ENCODE results near the gene PPEF1. TPM values are rescaled to one million over a fixed set of nuclear protein-coding genes. Genes with fewer than 3 reads are reported as not detected.

PPEF1 gene
- total and polyA plus RNA-seq, 2 donors (not counting 1 experiment from before 2014, with no cell fraction given), result under 0.01 TPM; not detected in 1

DNA sequence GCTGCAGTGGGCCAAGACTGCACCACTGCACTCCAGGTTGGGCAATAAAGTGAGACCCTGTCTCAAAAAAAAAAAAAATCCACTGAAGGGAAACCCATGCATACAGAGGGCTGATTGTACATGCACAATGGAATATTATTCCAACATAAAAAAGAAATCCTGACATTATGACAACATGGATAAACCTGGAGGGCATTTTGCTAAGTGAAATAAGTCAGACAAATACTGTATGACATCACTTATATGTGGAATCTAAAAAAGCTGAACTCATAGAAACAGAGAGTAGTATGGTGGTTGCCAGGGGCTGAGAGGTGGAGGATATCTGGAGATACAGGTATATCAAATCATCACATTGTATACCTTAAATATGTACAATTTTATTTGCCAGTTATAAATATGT is 102.2 kb downstream of the PPEF1 start:
- Histone ChIP-seq H3K4me2 (ENCODE audit: extremely low read depth, insufficient read depth, low read length) (no peak overlapping the region), H3K27me3 (ENCODE audit: control insufficient read depth, insufficient read depth, low read length) (no peaks in the 10 kb centered on the region), H3K9me3 (ENCODE audit: control insufficient read depth, insufficient read depth, low read depth, low read length) (no peaks in the 10 kb centered on the region), H3K4me3 (replicated peaks in 1 of 4; ENCODE audit: control extremely low read depth in 1 of 4, insufficient read depth in 1 of 4, low read depth in 3 of 4, low read length in 4 of 4) (no peak overlapping the region), H3K36me3 (ENCODE audit: control insufficient read depth, insufficient read depth, low read length) (no peaks in the 10 kb centered on the region), H2AFZ (ENCODE audit: low read length) (no peak overlapping the region), H3K27ac (ENCODE audit: insufficient read depth, low read length) (no peak overlapping the region), H3K4me1 (ENCODE audit: control insufficient read depth, extremely low read depth, insufficient read depth, low read length) (no peaks in the 10 kb centered on the region), H3K79me2 (ENCODE audit: control insufficient read depth, insufficient read depth, low read length) (no peaks in the 10 kb centered on the region), H3K9ac (ENCODE audit: insufficient read depth, low read length) (no peak overlapping the region), H4K20me1 (ENCODE audit: control insufficient read depth, extremely low read depth, insufficient read depth, low read length) (no peaks in the 10 kb centered on the region)
- TF ChIP-seq CTCF (conservative IDR thresholded peaks at IDR 0.05 in 1 of 2, IDR thresholded peaks at IDR 0.05 in 1 of 2; ENCODE audit: low read depth in 1 of 2, low read length in 2 of 2), result no peak
- no peak for TF ChIP-seq EZH2 (IDR thresholded peaks at IDR 0.05; ENCODE audit: low read length, missing control alignments)
- no peak for DNase-seq (ENCODE audit: low read depth in 2 of 2)

GRCh38 chrX:18810416-18810815 is 103.0 kb downstream of the PPEF1 start:
- H4K20me1 ChIP-seq (ENCODE audit: control insufficient read depth, extremely low read depth, insufficient read depth, low read length), result no peaks in the 10 kb centered on the region
- H3K36me3 ChIP-seq (ENCODE audit: control insufficient read depth, insufficient read depth, low read length), result no peaks in the 10 kb centered on the region
- H2AFZ ChIP-seq (ENCODE audit: low read length), result no peak overlapping the region
- no peaks in the 10 kb centered on the region for H3K9me3 ChIP-seq (ENCODE audit: control insufficient read depth, insufficient read depth, low read depth, low read length)
- H3K4me3 ChIP-seq (replicated peaks in 1 of 4; ENCODE audit: control extremely low read depth in 1 of 4, insufficient read depth in 1 of 4, low read depth in 3 of 4, low read length in 4 of 4), result no peak overlapping the region
- TF ChIP-seq EZH2 (IDR thresholded peaks at IDR 0.05; ENCODE audit: low read length, missing control alignments), result no peak
- no peak overlapping the region for H3K9ac ChIP-seq (ENCODE audit: insufficient read depth, low read length)
- no peaks in the 10 kb centered on the region for H3K27me3 ChIP-seq (ENCODE audit: control insufficient read depth, insufficient read depth, low read length)
- peak in 1 of 2 donors; percentile 21 for DNase-seq (ENCODE audit: low read depth in 2 of 2)
- no peak overlapping the region for H3K27ac ChIP-seq (ENCODE audit: insufficient read depth, low read length)
- H3K79me2 ChIP-seq (ENCODE audit: control insufficient read depth, insufficient read depth, low read length), result no peaks in the 10 kb centered on the region
- no peaks in the 10 kb centered on the region for H3K4me1 ChIP-seq (ENCODE audit: control insufficient read depth, extremely low read depth, insufficient read depth, low read length)
- no peak overlapping the region for H3K4me2 ChIP-seq (ENCODE audit: extremely low read depth, insufficient read depth, low read length)

DNA sequence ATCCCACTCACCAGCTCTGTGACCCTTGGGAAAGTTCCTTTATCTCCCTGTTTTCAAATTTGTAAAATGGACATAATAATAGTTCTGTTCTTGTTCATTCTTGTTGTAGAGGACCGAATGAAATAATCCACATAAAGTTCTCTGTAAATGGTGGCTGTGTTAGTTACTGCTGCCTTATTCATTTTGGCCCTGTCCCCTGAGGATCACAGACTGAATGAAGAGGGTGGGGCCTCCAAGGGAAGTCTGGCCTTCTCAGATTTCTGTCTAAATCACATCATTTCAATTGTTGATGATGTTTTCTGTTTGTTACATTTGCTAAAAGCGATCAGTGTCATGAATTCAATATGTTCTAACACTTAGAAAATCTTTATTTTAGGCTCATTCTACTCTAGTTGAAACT is 117.9 kb downstream of the PPEF1 start:
- Histone ChIP-seq H4K20me1 (ENCODE audit: control insufficient read depth, extremely low read depth, insufficient read depth, low read length) (no peaks in the 10 kb centered on the region), H3K27me3 (ENCODE audit: control insufficient read depth, insufficient read depth, low read length) (no peaks in the 10 kb centered on the region), H3K4me2 (ENCODE audit: extremely low read depth, insufficient read depth, low read length) (no peak overlapping the region), H3K27ac (ENCODE audit: insufficient read depth, low read length) (no peak overlapping the region), H2AFZ (ENCODE audit: low read length) (no peak overlapping the region), H3K9ac (ENCODE audit: insufficient read depth, low read length) (no peak overlapping the region), H3K4me1 (ENCODE audit: control insufficient read depth, extremely low read depth, insufficient read depth, low read length) (no peaks in the 10 kb centered on the region), H3K4me3 (replicated peaks in 1 of 4; ENCODE audit: control extremely low read depth in 1 of 4, insufficient read depth in 1 of 4, low read depth in 3 of 4, low read length in 4 of 4) (no peak overlapping the region), H3K36me3 (ENCODE audit: control insufficient read depth, insufficient read depth, low read length) (no peaks in the 10 kb centered on the region), H3K79me2 (ENCODE audit: control insufficient read depth, insufficient read depth, low read length) (no peaks in the 10 kb centered on the region), H3K9me3 (ENCODE audit: control insufficient read depth, insufficient read depth, low read depth, low read length) (no peaks in the 10 kb centered on the region)
- DNase-seq (ENCODE audit: low read depth in 2 of 2), result no peak
- no peak for TF ChIP-seq EZH2 (IDR thresholded peaks at IDR 0.05; ENCODE audit: low read length, missing control alignments)
- no peak for TF ChIP-seq CTCF (conservative IDR thresholded peaks at IDR 0.05 in 1 of 2, IDR thresholded peaks at IDR 0.05 in 1 of 2; ENCODE audit: low read depth in 1 of 2, low read length in 2 of 2)

All from fibroblast of lung (primary cell).